Inflammatory macrophage treated with lipopolysaccharide for 4 hours (primary cell): ENCODE data around the gene F7.
"Not testable (repeated sequence)": the region's sequence is repeated elsewhere in the genome, so short reads cannot be mapped to it uniquely, and the experiment has no call there.

Experiments used
- DNase-seq: peaks from one replicate; pipeline ENCODE4 v3.0.0-alpha.2; 2020

F7 gene

DNA sequence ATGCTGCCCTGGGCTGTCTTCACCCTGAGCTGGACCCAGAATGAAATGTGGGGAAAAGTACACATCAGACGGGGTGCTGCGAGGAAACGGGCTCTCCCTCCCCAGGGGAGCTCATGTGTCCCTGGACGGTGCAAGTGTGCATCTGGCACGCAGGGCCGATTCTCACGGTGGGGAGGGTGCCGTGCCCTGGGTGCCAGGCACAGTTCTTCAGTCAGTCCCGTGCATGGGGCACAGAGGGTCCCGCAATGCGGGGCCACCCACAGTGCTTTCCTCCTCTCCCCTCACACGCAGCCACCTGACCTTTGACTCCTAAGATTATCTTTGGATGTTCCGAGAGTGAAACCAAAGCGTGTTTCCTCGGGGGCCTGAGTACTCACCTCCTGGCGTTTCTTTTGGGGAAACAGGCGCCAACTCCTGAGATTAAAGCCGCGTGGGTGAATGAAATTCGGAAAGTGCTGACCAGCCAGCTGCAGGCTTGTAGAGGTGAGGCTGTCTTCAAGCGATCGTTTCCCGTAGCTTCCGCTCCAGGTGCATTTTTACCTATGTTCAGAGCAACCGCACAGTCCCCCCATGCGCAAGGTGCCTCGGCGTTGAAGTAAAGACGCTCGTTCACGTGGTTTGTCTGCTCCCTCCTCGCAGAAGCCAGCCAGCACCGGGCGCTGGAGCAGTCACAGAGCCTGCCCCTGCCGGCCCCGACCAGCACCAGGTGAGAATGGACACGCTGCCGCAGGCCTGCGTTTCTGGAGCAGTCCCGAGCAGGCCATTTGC lies 17.5 kb upstream of the F7 start:
- DNase-seq = no peak

DNA sequence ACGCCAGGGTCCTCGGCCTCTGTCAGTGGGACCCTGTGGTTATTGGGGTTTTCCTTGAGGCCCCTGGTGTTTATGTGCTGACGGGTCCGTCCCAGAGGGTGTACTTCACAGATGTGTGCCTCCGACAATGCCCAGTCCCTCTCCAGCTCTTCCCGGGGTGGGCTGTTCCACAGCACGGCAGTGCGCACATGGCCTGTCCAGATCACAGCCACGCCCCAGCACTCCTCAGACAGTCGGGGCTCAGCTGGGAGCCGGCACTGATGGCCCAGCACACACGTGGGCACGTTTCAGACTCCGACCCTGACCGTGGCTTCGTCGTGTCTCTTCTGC lies 16.9 kb upstream of the F7 start:
- no peak for DNase-seq

DNA sequence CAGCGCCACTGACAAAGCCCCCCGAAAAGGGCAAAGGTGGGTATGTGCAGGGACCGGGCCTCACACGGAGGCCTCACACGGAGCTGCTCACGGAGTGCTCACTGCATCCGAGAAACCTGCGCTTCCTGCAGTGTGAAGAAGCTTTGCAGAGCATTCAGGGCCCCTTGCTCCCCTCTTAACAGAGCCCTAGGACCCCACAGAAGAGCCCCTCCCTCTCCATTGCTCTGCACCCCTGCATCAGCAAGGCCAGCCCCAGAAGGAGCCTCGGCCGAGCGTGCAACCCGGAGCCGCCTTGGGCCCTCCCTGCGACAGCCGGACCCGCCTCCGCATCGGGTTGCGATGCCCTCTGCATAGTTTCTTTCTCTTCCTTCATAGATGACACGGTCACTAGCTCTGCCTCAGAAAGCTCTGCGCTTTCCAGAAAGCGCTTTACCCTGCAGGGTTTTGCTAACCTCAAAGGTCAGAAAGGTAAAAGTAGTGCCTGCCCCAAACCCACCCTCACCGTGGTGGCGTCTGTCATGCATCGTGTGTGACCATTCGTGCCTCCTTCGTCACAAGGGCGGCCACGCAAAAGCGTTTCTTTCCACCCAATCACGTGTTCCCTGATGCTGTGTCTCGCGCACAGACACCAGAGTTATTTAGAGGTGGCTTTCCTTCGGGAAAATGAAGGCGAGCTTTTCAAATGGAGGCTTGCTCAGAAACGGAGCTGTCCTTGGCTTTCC lies 15.7 kb upstream of the F7 start:
- no peak for DNase-seq

DNA sequence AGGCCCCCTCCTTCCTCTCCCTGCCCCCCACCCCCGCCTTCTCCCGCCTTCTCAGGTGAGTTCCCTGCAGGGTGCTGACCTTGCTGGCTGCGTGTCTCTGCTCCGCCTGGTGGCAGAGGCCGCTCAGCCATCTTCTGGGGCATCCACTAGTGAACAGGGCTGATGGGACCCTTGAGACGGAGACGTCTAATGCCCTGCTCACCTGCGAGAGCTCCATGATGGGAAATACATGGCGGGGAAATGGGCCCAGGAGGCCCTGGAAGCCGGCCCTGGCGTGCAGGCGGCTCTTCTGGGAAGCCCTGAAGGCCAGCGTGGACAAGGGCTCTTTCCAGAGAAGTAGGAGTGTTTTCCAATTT lies 15.2 kb upstream of the F7 start:
- no peak for DNase-seq

- no peak for DNase-seq
Measured at GRCh38 chr13:113090806-113091205, 14.8 kb upstream of the F7 start.

GRCh38 chr13:113091211-113091771 lies 14.3 kb upstream of the F7 start:
- no peak for DNase-seq

DNA sequence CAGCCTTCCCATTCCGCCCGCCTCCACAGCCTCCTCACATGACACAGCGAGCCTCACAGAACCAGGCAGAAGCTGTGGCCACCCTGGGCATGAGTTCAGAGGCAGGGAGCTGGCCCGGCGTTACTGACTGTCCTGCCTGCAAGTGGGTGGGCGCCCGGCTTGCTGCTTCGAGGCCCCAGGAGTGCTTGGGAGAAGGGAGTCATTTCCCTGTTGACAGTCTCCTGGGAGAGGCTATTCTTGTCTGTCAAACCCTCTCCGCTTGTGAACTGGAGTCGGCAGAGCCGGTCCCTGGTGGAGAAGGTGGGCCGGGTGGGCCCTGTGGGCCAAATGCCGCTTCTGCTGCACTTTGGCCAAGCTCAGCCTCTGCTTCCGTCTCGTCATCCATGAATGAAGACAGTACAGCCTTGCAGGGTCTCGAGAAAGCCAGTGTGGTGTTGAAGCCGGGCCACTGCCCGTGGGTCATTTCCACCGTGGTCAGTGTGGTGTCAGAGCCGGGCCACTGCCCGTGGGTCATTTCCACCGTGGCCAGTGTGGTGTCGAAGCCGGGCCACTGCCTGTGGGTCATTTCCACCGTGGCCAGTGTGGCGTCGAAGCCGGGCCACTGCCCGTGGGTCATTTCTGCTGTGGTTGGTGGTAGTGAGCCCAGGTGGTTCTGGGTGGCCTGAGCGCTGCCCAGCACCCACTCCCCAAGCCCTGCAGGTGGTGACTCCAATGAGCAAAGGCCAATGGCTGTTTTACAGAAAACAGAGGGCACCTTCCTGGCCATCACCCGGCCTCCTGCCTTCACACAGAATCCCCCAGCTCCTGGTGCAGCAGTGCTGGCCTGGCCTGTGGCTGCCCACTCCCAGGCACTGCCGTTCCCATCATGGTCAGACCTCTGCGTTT lies 13.5 kb upstream of the F7 start:
- no peak for DNase-seq

- no peak for DNase-seq
Measured at GRCh38 chr13:113092776-113093579, 12.6 kb upstream of the F7 start.

GRCh38 chr13:113093580-113094409 lies 11.8 kb upstream of the F7 start:
- no peak for DNase-seq

DNA sequence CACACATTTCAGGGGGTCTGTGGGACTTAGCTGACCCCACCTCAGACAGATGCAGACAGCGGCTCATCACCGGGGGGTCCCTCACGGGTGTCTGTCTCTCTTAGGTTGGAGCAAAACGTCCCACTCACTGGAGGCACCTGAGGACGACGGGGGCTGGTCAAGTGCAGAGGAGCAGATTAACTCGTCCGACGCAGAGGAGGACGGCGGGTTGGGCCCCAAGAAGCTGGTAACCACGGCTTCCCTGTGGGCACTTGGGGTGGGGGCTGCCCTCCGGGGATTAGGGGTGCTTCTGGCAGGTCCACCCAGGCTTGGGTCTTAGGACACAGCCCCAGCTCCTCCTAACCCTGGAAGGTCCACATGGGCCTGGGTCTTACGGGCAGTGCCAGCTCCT lies 11.2 kb upstream of the F7 start:
- no peak for DNase-seq

DNA sequence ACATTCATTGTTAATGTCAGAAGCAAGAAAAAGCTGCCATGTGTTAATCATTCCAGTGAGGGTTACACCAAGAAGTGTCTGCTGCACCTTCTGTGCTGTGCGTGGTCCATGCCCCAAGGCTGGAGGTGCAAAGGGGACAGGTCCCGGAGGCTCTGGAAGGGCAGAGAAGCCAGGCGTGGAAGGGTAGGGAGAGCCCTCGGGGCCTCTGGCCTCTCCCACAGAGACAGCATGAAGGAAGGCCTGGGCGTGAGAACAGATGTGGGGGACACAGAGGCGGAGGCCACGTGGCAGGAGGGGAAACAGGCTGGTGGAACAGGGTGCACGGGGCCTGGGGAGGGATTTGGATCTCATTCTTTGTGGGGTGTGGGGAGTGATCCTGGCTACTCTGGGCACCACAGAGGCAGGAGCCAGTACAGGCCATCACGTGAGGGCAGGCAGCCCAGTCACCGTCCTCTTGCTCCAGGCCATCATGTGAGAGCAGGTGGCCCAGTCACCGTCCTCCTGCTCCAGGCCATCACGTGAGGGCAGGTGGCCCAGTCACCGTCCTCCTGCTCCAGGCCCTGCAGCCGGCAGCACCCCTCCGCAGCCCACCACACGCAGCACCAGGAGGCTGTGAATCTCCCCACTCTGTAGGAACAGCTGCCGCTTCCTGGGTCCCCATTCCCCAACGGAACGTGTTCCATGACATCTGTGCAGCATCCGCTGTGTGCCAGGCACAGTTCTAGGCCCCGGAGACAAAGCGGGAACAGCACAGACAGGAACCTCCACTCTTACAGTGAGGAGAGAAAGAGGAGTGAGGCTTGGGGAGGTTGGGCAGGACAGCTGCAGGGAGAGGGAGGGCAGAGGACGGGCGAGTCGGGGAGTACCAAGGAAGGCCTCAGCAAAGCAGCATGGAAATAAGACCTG lies 10.2 kb upstream of the F7 start:
- no peak for DNase-seq

DNA sequence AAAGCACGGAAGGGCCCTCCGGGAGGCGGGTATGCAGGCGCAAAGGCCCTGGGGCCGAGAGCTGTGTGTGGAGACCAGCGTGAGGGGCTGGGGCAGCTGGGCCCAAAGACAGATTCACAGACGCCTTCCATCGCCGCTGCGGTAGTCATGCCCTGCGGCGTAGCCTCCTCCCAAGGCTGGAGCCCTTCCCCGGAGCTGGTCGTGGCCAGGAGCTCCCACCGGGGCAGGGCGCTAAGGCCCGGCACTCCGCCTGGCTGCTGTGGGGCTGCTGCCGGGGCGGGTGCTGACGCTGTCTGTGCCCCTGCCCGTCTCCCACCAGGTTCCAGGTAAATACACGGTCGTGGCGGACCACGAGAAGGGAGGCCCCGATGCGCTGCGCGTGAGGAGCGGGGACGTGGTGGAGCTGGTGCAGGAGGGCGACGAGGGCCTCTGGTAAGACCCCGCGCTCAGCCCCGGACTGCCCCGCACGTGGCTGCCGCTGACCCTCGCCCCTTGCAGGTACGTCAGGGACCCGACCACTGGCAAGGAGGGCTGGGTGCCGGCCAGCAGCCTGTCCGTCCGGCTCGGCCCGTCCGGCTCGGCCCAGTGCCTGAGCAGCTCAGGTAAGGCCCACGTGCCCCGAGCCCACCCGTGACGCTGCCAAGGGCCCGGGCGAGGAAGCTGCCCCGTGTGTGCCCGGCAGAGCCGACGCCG lies 9.4 kb upstream of the F7 start:
- DNase-seq = no peak

DNA sequence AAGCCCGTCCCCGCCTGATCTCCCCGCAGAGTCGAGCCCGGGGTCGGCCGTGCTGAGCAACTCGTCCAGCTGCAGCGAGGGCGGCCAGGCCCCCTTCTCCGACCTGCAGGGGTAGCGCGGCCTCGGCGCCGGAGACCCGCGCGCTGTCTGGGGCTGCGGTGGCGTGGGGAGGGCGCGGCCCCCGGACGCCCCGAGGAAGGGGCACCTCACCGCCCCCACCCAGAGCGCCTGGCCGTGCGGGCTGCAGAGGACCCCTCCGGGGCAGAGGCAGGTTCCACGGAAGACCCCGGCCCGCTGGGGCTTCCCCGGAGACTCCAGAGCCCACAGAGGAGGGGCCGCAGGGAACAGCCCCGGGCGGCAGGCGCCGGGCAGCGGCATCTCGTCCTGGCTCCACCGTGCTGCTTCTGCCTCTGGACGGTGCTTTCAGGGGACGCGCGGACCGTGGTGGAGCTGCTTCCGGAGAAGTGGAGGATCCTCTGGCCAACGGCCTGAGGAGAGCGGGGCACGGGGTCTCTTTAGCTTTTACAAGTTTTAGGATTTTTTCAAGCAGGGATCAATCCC lies 8.8 kb upstream of the F7 start:
- DNase-seq = no peak

DNA sequence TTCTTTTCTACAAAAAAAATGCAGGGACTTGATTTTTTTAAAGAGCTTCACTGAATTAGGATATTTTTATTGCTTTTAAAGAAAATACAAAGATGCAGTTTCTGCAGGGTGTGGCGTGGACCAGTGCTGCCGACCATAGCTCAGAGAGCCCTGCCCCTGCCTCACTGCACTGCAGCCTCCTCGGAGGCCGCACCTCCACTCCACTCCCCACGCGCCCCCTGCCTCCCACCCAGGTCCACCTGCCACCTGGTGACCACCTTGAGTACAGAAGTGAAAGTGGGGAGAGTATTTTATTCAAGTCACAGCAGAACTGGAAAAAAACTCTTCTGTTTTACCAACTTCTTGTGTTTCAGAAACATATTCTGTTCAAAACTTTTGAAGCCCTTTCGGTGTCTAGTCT lies 7.9 kb upstream of the F7 start:
- DNase-seq = no peak

GRCh38 chr13:113098162-113098732 lies 7.3 kb upstream of the F7 start:
- DNase-seq = no peak

- DNase-seq = no peak
Measured at GRCh38 chr13:113099142-113099541, 6.4 kb upstream of the F7 start.

DNA sequence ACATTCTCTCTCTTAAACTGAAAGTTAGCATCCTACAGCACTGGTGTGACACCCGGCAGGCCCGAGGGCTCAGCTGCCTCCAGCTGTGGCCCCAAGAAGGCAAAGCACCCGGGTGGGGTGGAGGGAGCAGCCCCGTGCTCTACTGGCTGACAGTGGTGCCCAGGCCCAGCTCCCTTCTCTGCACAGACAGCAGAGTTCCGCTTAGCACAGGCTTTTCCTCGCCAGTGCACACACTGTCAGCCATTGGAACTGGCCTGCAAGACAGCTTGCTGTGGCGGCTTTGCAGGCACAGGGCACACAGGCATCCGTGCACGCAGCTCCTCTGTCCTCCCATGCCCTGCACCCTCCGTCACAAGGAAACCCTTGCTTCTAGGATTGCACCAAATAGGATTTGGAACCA lies 3.3 kb upstream of the F7 start:
- DNase-seq = not testable (repeated sequence)

- no peak for DNase-seq
Measured at GRCh38 chr13:113102727-113103126, 2.9 kb upstream of the F7 start.

GRCh38 chr13:113103646-113104045 lies 1.9 kb upstream of the F7 start:
- DNase-seq = no peak
